Fibroblast of lung (primary cell): ENCODE measurements around the gene CLK1. TPM values are rescaled to one million over a fixed set of nuclear protein-coding genes. Genes with fewer than 3 reads are reported as not detected.

Source experiments
- DNase-seq, 2 donors: peaks; one replicate each; pipeline versions ENCODE4 v3.0.0 to v3.0.0-alpha.2; 2010; ENCODE audit warnings: low read depth in 2 of 2
- H2AFZ ChIP-seq: 2 replicates; pipeline ENCODE4 v1.5.1; 2012; ENCODE audit warnings: low read length, control low read depth, inconsistent platforms
- H3K27ac ChIP-seq: 2 replicates; pipeline ENCODE4 v1.5.1; 2011; ENCODE audit warnings: low read length, control low read depth; ENCODE audit not compliant: insufficient read depth
- H3K27me3 ChIP-seq: 2 replicates; pipeline ENCODE4 v1.5.1; 2011; ENCODE audit warnings: mild to moderate bottlenecking, low read length; ENCODE audit not compliant: control insufficient read depth, insufficient read depth
- H3K36me3 ChIP-seq: 2 replicates; pipeline ENCODE4 v1.5.1; 2011; ENCODE audit warnings: low read length; ENCODE audit not compliant: control insufficient read depth, insufficient read depth
- H3K4me1 ChIP-seq: 2 replicates; pipeline ENCODE4 v1.5.1; 2011; ENCODE audit warnings: low read length; ENCODE audit not compliant: control insufficient read depth, insufficient read depth; ENCODE audit errors: extremely low read depth
- H3K4me2 ChIP-seq: 2 replicates; pipeline ENCODE4 v1.5.1; 2011; ENCODE audit warnings: low read length, control low read depth; ENCODE audit not compliant: insufficient read depth; ENCODE audit errors: extremely low read depth
- H3K4me3 ChIP-seq, 4 experiments: fragments of 200-600 bp in 1 of 4; sonication (generic) in 1 of 4; replicated peaks in 1 of 4; 2 replicates each; pipeline ENCODE4 v1.5.1; 2011 to 2016; ENCODE audit warnings: low read length in 4 of 4, low read depth in 3 of 4, mild to moderate bottlenecking in 3 of 4, control low read depth in 2 of 4, inconsistent platforms in 1 of 4, mixed read lengths in 1 of 4; ENCODE audit not compliant: insufficient read depth in 1 of 4; ENCODE audit errors: control extremely low read depth in 1 of 4
- H3K79me2 ChIP-seq: 2 replicates; pipeline ENCODE4 v1.5.1; 2012; ENCODE audit warnings: mild to moderate bottlenecking, low read length, inconsistent platforms; ENCODE audit not compliant: control insufficient read depth, insufficient read depth
- H3K9ac ChIP-seq: 2 replicates; pipeline ENCODE4 v1.5.1; 2011; ENCODE audit warnings: mild to moderate bottlenecking, low read length, control low read depth; ENCODE audit not compliant: insufficient read depth
- H3K9me3 ChIP-seq: 2 replicates; pipeline ENCODE4 v1.5.1; 2012; ENCODE audit warnings: low read depth, low read length; ENCODE audit not compliant: control insufficient read depth, insufficient read depth
- H4K20me1 ChIP-seq: 2 replicates; pipeline ENCODE4 v1.5.1; 2011; ENCODE audit warnings: low read length; ENCODE audit not compliant: control insufficient read depth, insufficient read depth; ENCODE audit errors: extremely low read depth
- CTCF ChIP-seq, 2 donors: IDR thresholded peaks in 1 of 2; conservative IDR thresholded peaks in 1 of 2; 1 replicate in 1 of 2; 2 replicates in 1 of 2; pipeline ENCODE4 v1.5.1; 2011 to 2012; ENCODE audit warnings: low read length in 2 of 2, control low read depth in 1 of 2, inconsistent platforms in 1 of 2, low read depth in 1 of 2, mild to moderate bottlenecking in 1 of 2
- EZH2 ChIP-seq: IDR thresholded peaks from 2 replicates; pipeline ENCODE4 v1.5.1; 2012; ENCODE audit warnings: low read length, control low read depth, mild to moderate bottlenecking; ENCODE audit errors: missing control alignments
- polyA plus RNA-seq, 2 donors: library from polyadenylated mRNA; depleted of rRNA in 1 of 2; stranded (reverse) in 1 of 2; unstranded in 1 of 2; fragments of >200 nt; gene quantifications; 2 replicates each; pipeline ENCODE4 v1.2.1, GENCODE V29; 2011 to 2012; ENCODE audit warnings: missing spikeins in 1 of 2
- total RNA-seq: library from RNA; depleted of rRNA; stranded (reverse); fragments of >200 nt; gene quantifications from 2 replicates; pipeline ENCODE4 v1.2.1, GENCODE V29; 2014

The CLK1 gene
- total and polyA plus RNA-seq, 2 donors (not counting 1 experiment from before 2014, with no cell fraction given) = 68.5 to 104 TPM

GRCh38 chr2:200834701-200835100 lies 29.8 kb downstream of the CLK1 start:
- no peak for DNase-seq
- H3K4me3 ChIP-seq = no peak overlapping the region
- H3K4me1 ChIP-seq = no peaks in the 10 kb centered on the region
- H3K9ac ChIP-seq = no peak overlapping the region
- H4K20me1 ChIP-seq = no peaks in the 10 kb centered on the region
- H3K4me2 ChIP-seq = no peak overlapping the region
- TF ChIP-seq CTCF (conservative IDR thresholded peaks at IDR 0.05 in 1 of 2, IDR thresholded peaks at IDR 0.05 in 1 of 2; ENCODE audit: low read depth in 1 of 2, low read length in 2 of 2) = no peak
- no peak for TF ChIP-seq EZH2
- no peak overlapping the region for H2AFZ ChIP-seq
- no peaks in the 10 kb centered on the region for H3K27me3 ChIP-seq
- no peaks in the 10 kb centered on the region for H3K9me3 ChIP-seq
- no peak overlapping the region for H3K27ac ChIP-seq
- H3K79me2 ChIP-seq = no peaks in the 10 kb centered on the region
- H3K36me3 ChIP-seq = no peaks in the 10 kb centered on the region

- Histone ChIP-seq H3K27ac (no peak overlapping the region), H3K79me2 (no peaks in the 10 kb centered on the region), H3K4me1 (no peaks in the 10 kb centered on the region), H3K9ac (no peak overlapping the region), H3K9me3 (no peaks in the 10 kb centered on the region), H2AFZ (no peak overlapping the region), H3K4me2 (no peak overlapping the region), H3K4me3 (no peak overlapping the region), H3K36me3 (no peaks in the 10 kb centered on the region), H4K20me1 (no peaks in the 10 kb centered on the region), H3K27me3 (no peaks in the 10 kb centered on the region)
- no peak for TF ChIP-seq CTCF (conservative IDR thresholded peaks at IDR 0.05 in 1 of 2, IDR thresholded peaks at IDR 0.05 in 1 of 2; ENCODE audit: low read depth in 1 of 2, low read length in 2 of 2)
- no peak for TF ChIP-seq EZH2
- no peak for DNase-seq
These were observed 35.2 kb downstream of the CLK1 start for GRCh38 chr2:200829258-200829655.

DNA sequence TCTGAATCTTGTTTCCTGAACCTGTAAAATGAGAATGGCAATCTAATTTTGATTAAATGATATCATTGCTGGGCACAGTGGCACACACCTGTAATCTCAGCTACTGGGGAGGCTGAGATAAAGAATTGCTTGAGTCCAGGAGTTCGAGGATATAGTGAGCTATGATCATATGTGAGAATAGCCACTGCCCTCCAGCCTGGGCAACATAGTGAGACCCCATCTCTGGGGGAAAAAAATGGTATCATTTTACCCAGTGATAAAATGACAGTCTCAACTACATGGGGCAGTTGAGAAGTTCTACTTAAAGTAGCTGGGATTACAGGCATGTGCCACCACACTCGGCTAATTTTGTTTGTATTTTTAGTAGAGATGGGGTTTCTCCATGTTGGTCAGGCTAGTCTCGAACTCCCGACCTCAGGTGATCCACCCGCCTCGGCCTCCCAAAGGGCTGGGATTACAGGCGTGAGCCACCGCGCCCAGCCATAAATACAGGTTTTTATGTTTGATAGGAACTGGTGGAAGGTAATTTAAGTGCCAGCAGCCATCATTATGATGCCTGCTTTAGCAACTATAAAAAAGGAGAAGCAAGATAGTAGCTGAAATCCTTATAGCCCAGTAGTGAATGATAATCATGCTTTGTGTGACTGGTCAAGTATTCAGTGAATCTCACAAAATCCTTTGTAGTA lies 35.7 kb downstream of the CLK1 start:
- H3K9me3 ChIP-seq = no peaks in the 10 kb centered on the region
- no peaks in the 10 kb centered on the region for H4K20me1 ChIP-seq
- H3K4me2 ChIP-seq = no peak overlapping the region
- no peak for TF ChIP-seq CTCF (conservative IDR thresholded peaks at IDR 0.05 in 1 of 2, IDR thresholded peaks at IDR 0.05 in 1 of 2; ENCODE audit: low read depth in 1 of 2, low read length in 2 of 2)
- no peak for TF ChIP-seq EZH2
- no peak overlapping the region for H3K27ac ChIP-seq
- H3K36me3 ChIP-seq = no peaks in the 10 kb centered on the region
- H2AFZ ChIP-seq = no peak overlapping the region
- H3K9ac ChIP-seq = no peak overlapping the region
- no peaks in the 10 kb centered on the region for H3K79me2 ChIP-seq
- H3K4me1 ChIP-seq = no peaks in the 10 kb centered on the region
- H3K4me3 ChIP-seq = no peak overlapping the region
- DNase-seq = no peak
- no peaks in the 10 kb centered on the region for H3K27me3 ChIP-seq
